ENCODE measurements around the gene ECSIT. TPM values are rescaled to one million over a fixed set of nuclear protein-coding genes. Genes with fewer than 3 reads are reported as not detected.

The ECSIT gene
- total RNA-seq, 1 experiment from 2014 or later: 64.7 TPM

DNA sequence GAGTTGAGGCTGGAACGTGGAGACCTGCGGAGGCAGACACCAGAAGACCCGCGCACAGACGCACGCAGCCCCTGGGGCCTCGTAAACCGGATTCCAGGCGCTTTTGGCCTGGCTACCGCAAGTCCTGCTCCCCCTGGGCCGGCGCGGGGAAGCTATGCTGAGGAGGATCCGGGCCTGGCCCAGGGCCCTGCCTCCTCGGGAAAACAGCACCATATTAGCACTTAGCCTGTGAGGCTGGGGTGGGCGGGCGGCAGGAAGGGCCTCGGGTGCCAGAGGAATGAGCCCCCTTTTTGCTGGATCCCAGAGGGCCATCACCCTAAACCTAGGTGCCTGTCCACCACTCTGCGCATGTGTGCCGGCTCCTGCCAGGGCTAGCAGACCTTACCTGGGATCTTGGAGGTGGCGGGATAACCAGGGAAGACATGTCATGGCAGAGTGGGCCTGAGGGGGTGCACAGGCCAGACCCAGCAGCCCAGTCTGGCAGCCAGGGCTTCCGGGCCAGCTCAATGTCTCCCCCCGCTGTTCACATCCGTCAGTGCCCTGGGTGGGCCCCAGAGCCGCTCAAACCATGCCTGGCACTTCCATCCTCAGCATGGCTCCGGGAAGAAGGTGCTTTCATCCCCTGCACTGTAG, 22.8 kb upstream of the ECSIT start:
- intact Hi-C loops (cut with micrococcal nuclease; ENCODE audit: unreplicated experiment): no loop called here

DNA sequence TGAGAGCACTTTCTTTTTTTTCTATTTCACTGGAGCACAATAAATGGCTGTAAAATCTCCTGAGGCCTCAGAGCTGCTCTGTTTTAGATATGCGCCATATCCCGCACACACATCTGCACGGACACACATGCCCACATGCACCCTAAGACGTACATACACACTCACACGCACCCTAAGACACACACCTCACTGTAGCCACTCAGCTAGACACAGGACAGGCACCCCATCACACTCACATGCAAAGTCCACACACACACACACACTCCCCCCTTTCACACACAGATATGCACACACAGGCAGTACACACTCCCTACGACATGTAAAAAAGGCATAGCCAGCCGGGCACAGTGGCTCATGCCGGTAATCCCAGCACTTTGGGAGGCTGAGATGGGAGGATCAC, 21.3 kb upstream of the ECSIT start:
- DNase-seq (ENCODE audit: low spot score): no peak
- no peaks in the 10 kb centered on the region for H3K9me3 ChIP-seq (ENCODE audit: low read depth, low read length, poor library complexity, severe bottlenecking)
- no peak overlapping the region for H3K27ac ChIP-seq (ENCODE audit: low read depth, low read length, poor library complexity, severe bottlenecking)
- ChIA-PET POLR2A (ENCODE audit: low non-redundant PET) (no interaction called here), CTCF (no interaction called here)
- TF ChIP-seq, protein P1, sequence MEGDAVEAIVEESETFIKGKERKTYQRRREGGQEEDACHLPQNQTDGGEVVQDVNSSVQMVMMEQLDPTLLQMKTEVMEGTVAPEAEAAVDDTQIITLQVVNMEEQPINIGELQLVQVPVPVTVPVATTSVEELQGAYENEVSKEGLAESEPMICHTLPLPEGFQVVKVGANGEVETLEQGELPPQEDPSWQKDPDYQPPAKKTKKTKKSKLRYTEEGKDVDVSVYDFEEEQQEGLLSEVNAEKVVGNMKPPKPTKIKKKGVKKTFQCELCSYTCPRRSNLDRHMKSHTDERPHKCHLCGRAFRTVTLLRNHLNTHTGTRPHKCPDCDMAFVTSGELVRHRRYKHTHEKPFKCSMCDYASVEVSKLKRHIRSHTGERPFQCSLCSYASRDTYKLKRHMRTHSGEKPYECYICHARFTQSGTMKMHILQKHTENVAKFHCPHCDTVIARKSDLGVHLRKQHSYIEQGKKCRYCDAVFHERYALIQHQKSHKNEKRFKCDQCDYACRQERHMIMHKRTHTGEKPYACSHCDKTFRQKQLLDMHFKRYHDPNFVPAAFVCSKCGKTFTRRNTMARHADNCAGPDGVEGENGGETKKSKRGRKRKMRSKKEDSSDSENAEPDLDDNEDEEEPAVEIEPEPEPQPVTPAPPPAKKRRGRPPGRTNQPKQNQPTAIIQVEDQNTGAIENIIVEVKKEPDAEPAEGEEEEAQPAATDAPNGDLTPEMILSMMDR (conservative IDR thresholded peaks at IDR 0.05; ENCODE audit: low read depth, low read length): no peak
- no peak for TF ChIP-seq EZH2 (IDR thresholded peaks at IDR 0.05; ENCODE audit: borderline replicate concordance, low read depth, low read length, poor library complexity, severe bottlenecking)
- H3K4me1 ChIP-seq (ENCODE audit: insufficient read depth, low read length, poor library complexity, severe bottlenecking): no peaks in the 10 kb centered on the region
- intact Hi-C loops (cut with micrococcal nuclease; ENCODE audit: unreplicated experiment): no loop called here
- peaks cover 18% of the 10 kb centered on the region for H3K36me3 ChIP-seq (ENCODE audit: insufficient read depth, low read length, poor library complexity, severe bottlenecking)
- H3K4me3 ChIP-seq (ENCODE audit: low read depth, low read length, poor library complexity, severe bottlenecking): no peak overlapping the region
- no TSS peak for BruUV-seq (replicated peaks)
- no peaks in the 10 kb centered on the region for H3K27me3 ChIP-seq (replicated peaks; ENCODE audit: insufficient read depth, low read depth, low read length, poor library complexity)

More for the DNA sequence above, 22.8 kb upstream of the ECSIT start:
- H3K27ac ChIP-seq (ENCODE audit: low read depth, low read length, poor library complexity, severe bottlenecking): no peak overlapping the region
- H3K4me1 ChIP-seq (ENCODE audit: insufficient read depth, low read length, poor library complexity, severe bottlenecking): no peaks in the 10 kb centered on the region
- DNase-seq (ENCODE audit: low spot score): no peak
- BruUV-seq (replicated peaks): no TSS peak
- CTCF ChIA-PET: interaction anchor here (0.5 kb wide), 1 partner anchor 69 kb away, joined by 3 read pairs; no protein-coding TSS in a partner anchor
- H3K36me3 ChIP-seq (ENCODE audit: insufficient read depth, low read length, poor library complexity, severe bottlenecking): peaks cover 21% of the 10 kb centered on the region
- no peak for TF ChIP-seq EZH2 (IDR thresholded peaks at IDR 0.05; ENCODE audit: borderline replicate concordance, low read depth, low read length, poor library complexity, severe bottlenecking)
- TF ChIP-seq, protein P1 (conservative IDR thresholded peaks at IDR 0.05; ENCODE audit: low read depth, low read length): peak; percentile 58
- H3K9me3 ChIP-seq (ENCODE audit: low read depth, low read length, poor library complexity, severe bottlenecking): no peaks in the 10 kb centered on the region
- POLR2A ChIA-PET (ENCODE audit: low non-redundant PET): no interaction called here
- H3K4me3 ChIP-seq (ENCODE audit: low read depth, low read length, poor library complexity, severe bottlenecking): no peak overlapping the region
- no peaks in the 10 kb centered on the region for H3K27me3 ChIP-seq (replicated peaks; ENCODE audit: insufficient read depth, low read depth, low read length, poor library complexity)

DNA sequence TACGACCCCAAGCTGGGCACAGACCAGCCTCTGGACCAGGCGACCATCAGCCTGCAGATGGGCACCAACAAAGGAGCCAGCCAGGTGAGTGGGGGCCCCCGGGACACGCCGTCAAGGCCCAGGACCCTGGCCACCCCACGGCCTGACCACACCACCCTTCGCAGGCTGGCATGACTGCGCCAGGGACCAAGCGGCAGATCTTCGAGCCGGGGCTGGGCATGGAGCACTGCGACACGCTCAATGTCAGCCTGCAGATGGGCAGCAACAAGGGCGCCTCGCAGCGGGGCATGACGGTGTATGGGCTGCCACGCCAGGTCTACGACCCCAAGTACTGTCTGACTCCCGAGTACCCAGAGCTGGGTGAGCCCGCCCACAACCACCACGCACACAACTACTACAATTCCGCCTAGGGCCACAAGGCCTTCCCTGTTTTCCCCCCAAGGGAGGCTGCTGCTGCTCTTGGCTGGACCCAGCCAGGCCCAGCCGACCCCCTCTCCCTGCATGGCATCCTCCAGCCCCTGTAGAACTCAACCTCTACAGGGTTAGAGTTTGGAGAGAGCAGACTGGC, 20.5 kb upstream of the ECSIT start:
- intact Hi-C loops (cut with micrococcal nuclease; ENCODE audit: unreplicated experiment): no loop called here
- no peak for DNase-seq (ENCODE audit: low spot score)
- Histone ChIP-seq H3K36me3 (ENCODE audit: insufficient read depth, low read length, poor library complexity, severe bottlenecking) (peaks cover 16% of the 10 kb centered on the region), H3K27ac (ENCODE audit: low read depth, low read length, poor library complexity, severe bottlenecking) (no peak overlapping the region), H3K9me3 (ENCODE audit: low read depth, low read length, poor library complexity, severe bottlenecking) (no peaks in the 10 kb centered on the region), H3K4me3 (ENCODE audit: low read depth, low read length, poor library complexity, severe bottlenecking) (no peak overlapping the region), H3K4me1 (ENCODE audit: insufficient read depth, low read length, poor library complexity, severe bottlenecking) (no peaks in the 10 kb centered on the region), H3K27me3 (replicated peaks; ENCODE audit: insufficient read depth, low read depth, low read length, poor library complexity) (no peaks in the 10 kb centered on the region)
- TF ChIP-seq, protein P1 (conservative IDR thresholded peaks at IDR 0.05; ENCODE audit: low read depth, low read length): no peak
- no peak for TF ChIP-seq EZH2 (IDR thresholded peaks at IDR 0.05; ENCODE audit: borderline replicate concordance, low read depth, low read length, poor library complexity, severe bottlenecking)
- ChIA-PET POLR2A (ENCODE audit: low non-redundant PET) (interaction anchor here (0.7 kb wide), 1 partner anchor 36 kb away, joined by 10 read pairs; no protein-coding TSS in a partner anchor), CTCF (no interaction called here)
- no TSS peak for BruUV-seq (replicated peaks)
